CD14-positive monocyte (primary cell): ENCODE results near the gene CEP89. TPM values are rescaled to one million over a fixed set of nuclear protein-coding genes. Genes with fewer than 3 reads are reported as not detected.
A peak's percentile ranks its signal among the peaks of the same experiment; 100 is the strongest.

Source experiments
- DNase-seq, 3 donors: peaks; one replicate each; pipeline ENCODE4 v3.0.0-alpha.2; 2011 to 2022
- H2AFZ ChIP-seq: 2 replicates; pipeline ENCODE4 v1.6.0; 2012; ENCODE audit warnings: mild to moderate bottlenecking, low read depth, low read length, inconsistent platforms; ENCODE audit not compliant: insufficient read depth, poor library complexity, severe bottlenecking
- H3K27ac ChIP-seq, 2 donors: 1 replicate in 1 of 2; 2 replicates in 1 of 2; pipeline ENCODE4 v1.5.1; 2012 to 2013; ENCODE audit warnings: low read length in 2 of 2, control low read depth in 1 of 2, inconsistent platforms in 1 of 2, low read depth in 1 of 2, mild to moderate bottlenecking in 1 of 2
- H3K27me3 ChIP-seq, 2 donors: one replicate each; pipeline versions ENCODE4 v1.6.0 to v1.6.1; 2011 to 2013; ENCODE audit warnings: low read length in 2 of 2; ENCODE audit not compliant: control insufficient read depth in 2 of 2, insufficient read depth in 2 of 2
- H3K36me3 ChIP-seq, 2 donors: replicated peaks in 1 of 2; 1 replicate in 1 of 2; 2 replicates in 1 of 2; pipeline versions ENCODE4 v1.5.1 to v1.6.1; 2012 to 2013; ENCODE audit warnings: low read length in 2 of 2, control low read depth in 1 of 2, inconsistent platforms in 1 of 2, mild to moderate bottlenecking in 1 of 2; ENCODE audit not compliant: insufficient read depth in 2 of 2, control insufficient read depth in 1 of 2
- H3K4me1 ChIP-seq, 2 donors: 1 replicate in 1 of 2; 2 replicates in 1 of 2; pipeline versions ENCODE4 v1.5.1 to v1.6.1; 2012 to 2013; ENCODE audit warnings: low read length in 2 of 2, control low read depth in 1 of 2, inconsistent platforms in 1 of 2, mild to moderate bottlenecking in 1 of 2, moderate library complexity in 1 of 2; ENCODE audit not compliant: insufficient read depth in 2 of 2, control insufficient read depth in 1 of 2
- H3K4me2 ChIP-seq: replicated peaks from 2 replicates; pipeline ENCODE3; 2012; ENCODE audit warnings: low read length, moderate library complexity, mild to moderate bottlenecking; ENCODE audit not compliant: poor library complexity, severe bottlenecking; ENCODE audit errors: extremely low read depth
- H3K4me3 ChIP-seq, 3 experiments: fragments of 200-600 bp in 1 of 3; sonication (generic) in 1 of 3; replicated peaks in 1 of 3; 1 replicate in 2 of 3; 2 replicates in 1 of 3; pipeline ENCODE4 v1.5.1; 2011 to 2013; ENCODE audit warnings: low read length in 3 of 3, mild to moderate bottlenecking in 3 of 3, control low read depth in 2 of 3, low read depth in 2 of 3, inconsistent platforms in 1 of 3, moderate library complexity in 1 of 3
- H3K79me2 ChIP-seq: 2 replicates; pipeline ENCODE4 v1.6.0; 2012; ENCODE audit warnings: mild to moderate bottlenecking, control low read depth, inconsistent platforms, low read length, moderate library complexity; ENCODE audit not compliant: insufficient read depth
- H3K9ac ChIP-seq: 2 replicates; pipeline ENCODE4 v1.6.0; 2017; ENCODE audit warnings: low read length, mild to moderate bottlenecking; ENCODE audit not compliant: insufficient read depth, poor library complexity, severe bottlenecking
- H3K9me3 ChIP-seq, 2 donors: replicated peaks in 1 of 2; 1 replicate in 1 of 2; 2 replicates in 1 of 2; pipeline versions ENCODE4 v1.5.1 to v1.6.1; 2012 to 2013; ENCODE audit warnings: low read length in 2 of 2, control low read depth in 1 of 2; ENCODE audit not compliant: control insufficient read depth in 1 of 2, insufficient read depth in 1 of 2
- H4K20me1 ChIP-seq: 2 replicates; pipeline ENCODE4 v1.6.0; 2012; ENCODE audit warnings: mild to moderate bottlenecking, low read length, control low read depth, moderate library complexity; ENCODE audit not compliant: insufficient read depth
- H3K27ac Mint-ChIP-seq, 7 donors: one replicate each; pipeline ENCODE4 v1.8.0; 2020; ENCODE audit warnings: mild to moderate bottlenecking in 7 of 7, mixed read lengths in 7 of 7, moderate library complexity in 6 of 7, inconsistent platforms in 2 of 7
- H3K27me3 Mint-ChIP-seq, 3 donors: one replicate each; pipeline ENCODE4 v1.8.0; 2021 to 2022; ENCODE audit warnings: low read depth in 3 of 3, mild to moderate bottlenecking in 3 of 3, mixed read lengths in 3 of 3, moderate library complexity in 3 of 3, inconsistent platforms in 1 of 3
- H3K36me3 Mint-ChIP-seq, 2 donors: one replicate each; pipeline ENCODE4 v1.8.0; 2020; ENCODE audit warnings: mixed read lengths in 2 of 2, inconsistent platforms in 1 of 2, mild to moderate bottlenecking in 1 of 2
- H3K4me1 Mint-ChIP-seq: one replicate; pipeline ENCODE4 v1.8.0; 2020; ENCODE audit warnings: mild to moderate bottlenecking, mixed read lengths
- H3K4me3 Mint-ChIP-seq, 2 donors: one replicate each; pipeline ENCODE4 v1.8.0; 2020; ENCODE audit warnings: mild to moderate bottlenecking in 2 of 2, mixed read lengths in 2 of 2, moderate library complexity in 1 of 2
- H3K9me3 Mint-ChIP-seq, 7 donors: one replicate each; pipeline ENCODE4 v1.8.0; 2020 to 2022; ENCODE audit warnings: mixed read lengths in 7 of 7, mild to moderate bottlenecking in 6 of 7, moderate library complexity in 6 of 7, inconsistent platforms in 2 of 7
- WGBS: methylation state at CpG from one replicate; pipeline ENCODE4 v1.1.5; 2013; ENCODE audit warnings: missing lambda C conversion rate; ENCODE audit not compliant: insufficient coverage; 5-methylcytosine and 5-hydroxymethylcytosine counted together
- intact Hi-C, 2 donors: fragments of 100-400 bp; cut with micrococcal nuclease; formaldehyde crosslinking; loops; one replicate each; pipeline versions ENCODE4 v1.15.0 to v1.15.1; 2023
- polyA plus RNA-seq, 3 donors: library from polyadenylated mRNA; depleted of rRNA in 1 of 3; unstranded in 2 of 3; stranded (reverse) in 1 of 3; fragments of 300-500 nt in 2 of 3; fragments of >200 nt in 1 of 3; fragmentation: Illumina TruSeq in 2 of 3; gene quantifications; 1 replicate in 2 of 3; 2 replicates in 1 of 3; pipeline ENCODE4 v1.2.3, GENCODE V29; 2012 to 2021
- TF ChIP-seq, protein P1 (sequence below): fragments of 200-600 bp; IDR thresholded peaks from one replicate; pipeline ENCODE4 v1.8.0; 2022; ENCODE audit warnings: antibody characterized with exemption, mild to moderate bottlenecking

The CEP89 gene
- polyA plus RNA-seq, 3 donors = 4.6 to 6.5 (median 4.7) TPM

GRCh38 chr19:32890326-32890725 is 81.4 kb downstream of the CEP89 start:
- Histone ChIP-seq H3K4me3 (no peak overlapping the region), H3K27me3 (no peaks in the 10 kb centered on the region), H2AFZ (no peak overlapping the region), H3K36me3 (peaks cover 0 to 11% of the 10 kb centered on the region in 2 donors), H3K4me1 (no peaks in the 10 kb centered on the region), H3K4me2 (no peak overlapping the region), H3K79me2 (no peaks in the 10 kb centered on the region), H3K9me3 (peaks cover 17 to 24% of the 10 kb centered on the region in 2 donors), H3K27ac (no peak overlapping the region), H4K20me1 (no peaks in the 10 kb centered on the region), H3K9ac (no peak overlapping the region)
- TF ChIP-seq, protein P1, sequence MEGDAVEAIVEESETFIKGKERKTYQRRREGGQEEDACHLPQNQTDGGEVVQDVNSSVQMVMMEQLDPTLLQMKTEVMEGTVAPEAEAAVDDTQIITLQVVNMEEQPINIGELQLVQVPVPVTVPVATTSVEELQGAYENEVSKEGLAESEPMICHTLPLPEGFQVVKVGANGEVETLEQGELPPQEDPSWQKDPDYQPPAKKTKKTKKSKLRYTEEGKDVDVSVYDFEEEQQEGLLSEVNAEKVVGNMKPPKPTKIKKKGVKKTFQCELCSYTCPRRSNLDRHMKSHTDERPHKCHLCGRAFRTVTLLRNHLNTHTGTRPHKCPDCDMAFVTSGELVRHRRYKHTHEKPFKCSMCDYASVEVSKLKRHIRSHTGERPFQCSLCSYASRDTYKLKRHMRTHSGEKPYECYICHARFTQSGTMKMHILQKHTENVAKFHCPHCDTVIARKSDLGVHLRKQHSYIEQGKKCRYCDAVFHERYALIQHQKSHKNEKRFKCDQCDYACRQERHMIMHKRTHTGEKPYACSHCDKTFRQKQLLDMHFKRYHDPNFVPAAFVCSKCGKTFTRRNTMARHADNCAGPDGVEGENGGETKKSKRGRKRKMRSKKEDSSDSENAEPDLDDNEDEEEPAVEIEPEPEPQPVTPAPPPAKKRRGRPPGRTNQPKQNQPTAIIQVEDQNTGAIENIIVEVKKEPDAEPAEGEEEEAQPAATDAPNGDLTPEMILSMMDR = no peak
- H3K27ac Mint-ChIP-seq = no peak overlapping the region
- no peaks in the 10 kb centered on the region for H3K27me3 Mint-ChIP-seq
- no peak overlapping the region for H3K4me3 Mint-ChIP-seq
- peaks cover 34 to 59% of the 10 kb centered on the region in 2 donors for H3K36me3 Mint-ChIP-seq
- H3K4me1 Mint-ChIP-seq = no peaks in the 10 kb centered on the region
- intact Hi-C loops = no loop called here
- 97% methylated on average over 9 of the region's 13 CpGs for WGBS
- H3K9me3 Mint-ChIP-seq = peaks cover 24 to 39% (median 30%) of the 10 kb centered on the region in 7 donors
- DNase-seq = no peak

DNA sequence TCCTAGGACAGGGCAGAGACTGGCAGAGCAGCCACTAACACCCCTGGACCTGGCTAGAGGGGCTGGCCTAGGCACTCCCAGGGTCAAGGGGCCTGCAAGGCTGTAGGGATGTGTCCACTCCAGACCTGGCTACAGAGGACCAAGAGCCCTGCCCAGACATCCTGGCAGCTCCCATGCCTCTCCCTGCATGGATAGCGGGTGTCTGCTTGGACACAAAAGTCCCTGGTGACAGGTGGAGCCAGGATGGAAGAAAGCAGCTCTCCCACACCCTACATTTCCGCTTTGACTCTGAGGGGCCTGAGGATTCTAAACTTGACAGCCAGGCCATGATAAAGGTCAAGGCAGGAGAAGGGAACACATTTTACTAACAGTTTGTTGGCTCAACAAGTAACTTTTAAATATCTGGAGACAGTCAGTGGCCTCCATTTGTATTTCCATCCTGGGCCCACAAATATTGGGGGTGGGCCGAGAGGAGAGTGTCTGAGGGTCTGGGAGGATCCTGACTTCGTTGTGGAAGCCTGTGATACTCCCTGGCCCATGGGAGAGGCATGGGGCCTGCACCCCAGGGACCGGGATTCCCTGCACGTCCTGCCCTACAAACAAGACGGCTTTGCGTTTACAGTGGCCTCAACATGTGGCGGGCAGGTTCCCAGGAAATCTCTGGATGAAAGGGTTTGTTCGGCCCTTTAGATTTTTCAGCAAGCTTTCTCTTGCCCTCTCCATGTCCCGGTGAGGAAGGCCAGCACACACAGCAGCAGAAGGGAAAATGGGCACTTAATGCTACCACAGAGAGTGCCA is 82.4 kb downstream of the CEP89 start:
- TF ChIP-seq, protein P1 = no peak
- no peaks in the 10 kb centered on the region for H3K4me1 ChIP-seq
- no peaks in the 10 kb centered on the region for H3K27me3 ChIP-seq
- H3K79me2 ChIP-seq = no peaks in the 10 kb centered on the region
- Mint-ChIP-seq H3K36me3 (peaks cover 31 to 55% of the 10 kb centered on the region in 2 donors), H3K4me3 (no peak overlapping the region), H3K9me3 (peaks cover 22 to 39% (median 30%) of the 10 kb centered on the region in 7 donors), H3K27ac (peak overlapping the region in 1 of 7 donors; percentile 21), H3K4me1 (no peaks in the 10 kb centered on the region), H3K27me3 (no peaks in the 10 kb centered on the region)
- H3K4me3 ChIP-seq = no peak overlapping the region
- H3K9me3 ChIP-seq = peaks cover 17 to 24% of the 10 kb centered on the region in 2 donors
- H3K36me3 ChIP-seq = peaks cover 0 to 9% of the 10 kb centered on the region in 2 donors
- H3K27ac ChIP-seq = no peak overlapping the region
- no peak overlapping the region for H3K4me2 ChIP-seq
- no peak for DNase-seq
- no peak overlapping the region for H3K9ac ChIP-seq
- 98% methylated on average over 9 of the region's 11 CpGs for WGBS
- no peaks in the 10 kb centered on the region for H4K20me1 ChIP-seq
- intact Hi-C loops = no loop called here
- H2AFZ ChIP-seq = no peak overlapping the region
